ENCODE results near the gene FILIP1.

- TF ChIP-seq CTCF (conservative IDR thresholded peaks at IDR 0.05; ENCODE audit: low read length) (no peak), EZH2phosphoT487 (IDR thresholded peaks at IDR 0.05; ENCODE audit: borderline replicate concordance) (no peak)
Measured at GRCh38 chr6:75397656-75398465, 95.7 kb downstream of the FILIP1 start.

All from Loucy (cell line).